SK-N-SH (cell line): ENCODE data around the gene DTX3.

Source experiments
- CHD2 ChIP-seq: fragments of 150-350 bp; IDR thresholded peaks from 2 replicates; pipeline ENCODE4 v1.6.1; 2018; ENCODE audit warnings: low read length; ENCODE audit not compliant: partially characterized antibody
- EP300 ChIP-seq, 2 experiments: IDR thresholded peaks; 2 replicates each; pipeline versions ENCODE4 v1.4.0 to v1.6.1; 2012; ENCODE audit warnings: borderline replicate concordance in 1 of 2, low read depth in 1 of 2, low read length in 1 of 2
- MEF2A ChIP-seq: IDR thresholded peaks from 2 replicates; pipeline ENCODE4 v1.4.0; 2012; ENCODE audit warnings: low read depth, borderline replicate concordance
- POLR2AphosphoS5 ChIP-seq: IDR thresholded peaks from 2 replicates; pipeline ENCODE4 v1.6.1; 2012; ENCODE audit warnings: low read depth, low read length
- REST ChIP-seq: IDR thresholded peaks from 2 replicates; pipeline ENCODE4 v1.6.1; 2012; ENCODE audit warnings: mild to moderate bottlenecking, low read depth, low read length, moderate library complexity
- SIN3A ChIP-seq: IDR thresholded peaks from 2 replicates; pipeline ENCODE4 v1.6.1; 2012; ENCODE audit warnings: low read depth, mild to moderate bottlenecking, low read length, moderate library complexity, borderline replicate concordance
- SMC3 ChIP-seq: IDR thresholded peaks from 2 replicates; pipeline ENCODE4 v1.6.1; 2012; ENCODE audit warnings: low read depth, low read length, improper control_type of control experiment
- TEAD4 ChIP-seq: IDR thresholded peaks from 2 replicates; pipeline ENCODE4 v1.4.0; 2012; ENCODE audit warnings: mild to moderate bottlenecking, borderline replicate concordance; ENCODE audit not compliant: insufficient read depth
- USF2 ChIP-seq: fragments of 150-350 bp; IDR thresholded peaks from 2 replicates; pipeline ENCODE4 v1.6.1; 2017; ENCODE audit warnings: antibody characterized with exemption, low read length, low read depth, borderline replicate concordance
- TF ChIP-seq, protein P1 (sequence below): fragments of 200-600 bp; sonication (generic); IDR thresholded peaks from 2 replicates; pipeline ENCODE4 v1.6.1; 2017; ENCODE audit warnings: antibody characterized with exemption, mild to moderate bottlenecking, moderate library complexity
- TF ChIP-seq, protein P2 (sequence below): IDR thresholded peaks from 2 replicates; pipeline ENCODE4 v1.4.0; 2012; ENCODE audit warnings: low read depth, borderline replicate concordance

- TF ChIP-seq, protein P1, sequence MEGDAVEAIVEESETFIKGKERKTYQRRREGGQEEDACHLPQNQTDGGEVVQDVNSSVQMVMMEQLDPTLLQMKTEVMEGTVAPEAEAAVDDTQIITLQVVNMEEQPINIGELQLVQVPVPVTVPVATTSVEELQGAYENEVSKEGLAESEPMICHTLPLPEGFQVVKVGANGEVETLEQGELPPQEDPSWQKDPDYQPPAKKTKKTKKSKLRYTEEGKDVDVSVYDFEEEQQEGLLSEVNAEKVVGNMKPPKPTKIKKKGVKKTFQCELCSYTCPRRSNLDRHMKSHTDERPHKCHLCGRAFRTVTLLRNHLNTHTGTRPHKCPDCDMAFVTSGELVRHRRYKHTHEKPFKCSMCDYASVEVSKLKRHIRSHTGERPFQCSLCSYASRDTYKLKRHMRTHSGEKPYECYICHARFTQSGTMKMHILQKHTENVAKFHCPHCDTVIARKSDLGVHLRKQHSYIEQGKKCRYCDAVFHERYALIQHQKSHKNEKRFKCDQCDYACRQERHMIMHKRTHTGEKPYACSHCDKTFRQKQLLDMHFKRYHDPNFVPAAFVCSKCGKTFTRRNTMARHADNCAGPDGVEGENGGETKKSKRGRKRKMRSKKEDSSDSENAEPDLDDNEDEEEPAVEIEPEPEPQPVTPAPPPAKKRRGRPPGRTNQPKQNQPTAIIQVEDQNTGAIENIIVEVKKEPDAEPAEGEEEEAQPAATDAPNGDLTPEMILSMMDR: no peak
- TF ChIP-seq USF2 (no peak), MEF2A (no peak), SIN3A (no peak), SMC3 (no peak), CHD2 (no peak), POLR2AphosphoS5 (no peak), TEAD4 (no peak), REST (no peak), EP300 (IDR thresholded peaks at IDR 0.05; ENCODE audit: borderline replicate concordance in 1 of 2, low read depth in 1 of 2, low read length in 1 of 2) (no peak)
- TF ChIP-seq, protein P2, sequence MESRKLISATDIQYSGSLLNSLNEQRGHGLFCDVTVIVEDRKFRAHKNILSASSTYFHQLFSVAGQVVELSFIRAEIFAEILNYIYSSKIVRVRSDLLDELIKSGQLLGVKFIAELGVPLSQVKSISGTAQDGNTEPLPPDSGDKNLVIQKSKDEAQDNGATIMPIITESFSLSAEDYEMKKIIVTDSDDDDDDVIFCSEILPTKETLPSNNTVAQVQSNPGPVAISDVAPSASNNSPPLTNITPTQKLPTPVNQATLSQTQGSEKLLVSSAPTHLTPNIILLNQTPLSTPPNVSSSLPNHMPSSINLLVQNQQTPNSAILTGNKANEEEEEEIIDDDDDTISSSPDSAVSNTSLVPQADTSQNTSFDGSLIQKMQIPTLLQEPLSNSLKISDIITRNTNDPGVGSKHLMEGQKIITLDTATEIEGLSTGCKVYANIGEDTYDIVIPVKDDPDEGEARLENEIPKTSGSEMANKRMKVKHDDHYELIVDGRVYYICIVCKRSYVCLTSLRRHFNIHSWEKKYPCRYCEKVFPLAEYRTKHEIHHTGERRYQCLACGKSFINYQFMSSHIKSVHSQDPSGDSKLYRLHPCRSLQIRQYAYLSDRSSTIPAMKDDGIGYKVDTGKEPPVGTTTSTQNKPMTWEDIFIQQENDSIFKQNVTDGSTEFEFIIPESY: no peak
Measured at GRCh38 chr12:57577981-57578758, 26.5 kb upstream of the DTX3 start.
